GM19467 (cell line): ENCODE measurements around the gene TXNIP.

Source experiments
- ATAC-seq: cut with Tn5 transposase; IDR thresholded peaks from one replicate; pipeline ENCODE4 v1.9.1; 2021; ENCODE audit warnings: mild to moderate bottlenecking, moderate library complexity; ENCODE audit not compliant: unreplicated experiment

Gene TXNIP

DNA sequence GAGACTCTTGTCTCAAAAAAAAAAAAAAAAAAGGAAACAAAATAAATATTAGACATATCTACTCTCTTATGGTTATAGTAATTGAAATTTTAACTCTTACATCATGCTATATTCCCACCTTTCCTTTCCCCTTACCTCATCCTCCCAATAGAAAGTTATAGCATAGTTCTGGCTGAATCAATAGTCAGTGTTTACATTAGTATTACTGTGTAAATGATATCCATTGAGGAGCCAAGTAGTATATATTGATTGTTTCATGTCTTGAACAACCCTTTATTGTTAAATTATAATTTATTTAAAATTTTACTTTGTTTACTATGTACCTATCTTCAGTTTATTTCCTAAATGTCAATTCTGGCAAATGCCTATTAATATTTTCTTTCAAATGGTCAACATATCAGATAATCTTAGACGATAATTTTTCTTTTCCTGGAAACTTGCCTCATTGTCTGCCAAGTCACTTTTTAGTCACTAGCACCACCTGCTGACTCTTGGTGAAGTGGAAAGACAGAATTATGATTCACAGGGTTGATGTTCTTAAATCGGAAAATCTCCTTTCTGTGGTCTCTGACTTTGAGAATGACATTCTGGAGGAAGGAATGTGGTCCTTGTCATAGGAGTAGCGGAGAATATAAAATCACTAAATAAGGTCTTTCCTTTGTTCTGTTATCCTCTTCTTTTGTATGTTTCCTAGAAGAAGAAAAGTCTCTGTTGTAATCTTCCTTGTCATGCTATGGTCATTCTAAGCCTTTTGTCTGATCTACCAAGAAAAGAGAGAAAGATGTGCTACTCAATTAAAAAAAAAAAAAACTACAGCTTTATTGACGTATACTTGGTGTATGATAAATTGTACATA lies 16.6 kb upstream of the TXNIP start:
- no peak for ATAC-seq

DNA sequence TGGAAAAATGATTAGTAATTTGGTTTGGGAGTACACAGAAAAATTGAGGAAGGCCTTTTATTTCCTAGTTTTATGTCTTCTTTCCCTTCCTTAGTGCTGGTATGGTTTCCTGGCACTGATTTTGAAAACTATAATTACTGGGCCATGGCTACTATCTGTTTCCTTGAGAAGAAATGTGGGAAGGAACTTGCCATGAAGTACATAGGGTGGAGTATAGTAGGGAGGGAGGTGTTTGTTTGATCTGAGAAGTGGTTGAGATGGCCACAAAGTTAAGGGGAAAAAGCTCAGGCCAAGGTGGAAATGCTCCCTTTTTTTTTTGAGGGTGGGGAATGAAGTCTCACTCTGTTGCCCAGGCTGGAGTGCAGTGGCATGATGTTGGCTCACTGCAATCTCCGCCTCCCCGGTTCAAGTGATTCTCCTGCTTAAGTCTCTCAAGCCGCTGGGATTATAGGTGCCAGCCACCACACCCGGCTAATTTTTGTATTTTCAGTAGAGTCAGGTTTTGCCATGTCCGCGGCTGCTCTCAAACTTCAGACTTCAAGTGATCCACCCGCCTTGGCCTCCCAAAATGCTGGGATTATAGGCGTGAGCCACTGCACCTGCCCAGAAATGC lies 13.9 kb upstream of the TXNIP start:
- ATAC-seq: no peak

DNA sequence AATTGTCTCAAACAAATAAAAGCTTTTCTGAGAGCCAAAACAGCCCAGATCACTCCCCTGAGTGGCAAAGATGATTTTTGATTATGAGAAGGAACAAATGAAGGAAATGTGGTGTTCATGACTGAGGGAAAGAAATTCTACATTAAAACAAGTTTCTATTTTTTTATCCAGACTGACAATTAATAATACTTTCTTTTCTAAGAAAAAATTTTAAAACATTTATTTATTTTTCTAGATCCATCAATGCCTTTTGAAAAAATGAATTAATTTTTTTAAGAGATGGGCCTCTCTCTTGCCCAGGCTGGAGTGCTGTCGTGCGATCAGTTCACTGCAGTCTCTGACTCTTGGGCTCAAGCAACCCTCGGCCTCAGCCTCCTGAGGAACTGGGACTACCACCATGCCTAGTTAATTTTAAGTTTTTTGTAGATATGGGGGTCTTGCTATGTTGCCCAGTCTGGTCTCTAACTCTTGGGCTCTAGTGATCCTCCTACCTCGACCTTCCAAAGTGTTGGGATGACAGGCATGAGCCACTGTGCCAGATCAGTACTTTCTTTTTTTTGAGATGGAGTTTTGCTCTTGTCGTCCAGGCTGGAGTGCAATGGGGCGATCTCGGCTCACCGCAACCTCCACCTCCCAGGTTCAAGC lies 11.2 kb upstream of the TXNIP start:
- ATAC-seq: no peak

DNA sequence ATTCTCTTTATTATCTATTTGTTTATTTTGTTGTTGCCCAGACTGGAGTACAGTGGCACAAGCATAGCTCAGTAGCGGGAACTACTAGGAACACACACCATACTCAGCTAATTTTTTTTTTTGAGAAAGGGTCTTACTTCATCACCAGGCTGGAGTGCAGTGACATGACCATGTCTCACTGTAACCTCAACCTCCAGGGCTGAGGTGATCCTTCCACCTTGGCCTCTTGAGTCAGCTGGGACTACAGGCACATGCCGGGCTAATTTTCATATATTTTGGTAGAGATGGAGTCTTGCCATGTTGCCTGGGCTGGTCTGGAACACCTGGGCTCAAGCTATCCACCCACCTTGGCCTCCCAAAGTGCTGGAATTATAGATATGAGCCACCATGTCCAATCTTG lies 5.3 kb upstream of the TXNIP start:
- ATAC-seq: no peak

DNA sequence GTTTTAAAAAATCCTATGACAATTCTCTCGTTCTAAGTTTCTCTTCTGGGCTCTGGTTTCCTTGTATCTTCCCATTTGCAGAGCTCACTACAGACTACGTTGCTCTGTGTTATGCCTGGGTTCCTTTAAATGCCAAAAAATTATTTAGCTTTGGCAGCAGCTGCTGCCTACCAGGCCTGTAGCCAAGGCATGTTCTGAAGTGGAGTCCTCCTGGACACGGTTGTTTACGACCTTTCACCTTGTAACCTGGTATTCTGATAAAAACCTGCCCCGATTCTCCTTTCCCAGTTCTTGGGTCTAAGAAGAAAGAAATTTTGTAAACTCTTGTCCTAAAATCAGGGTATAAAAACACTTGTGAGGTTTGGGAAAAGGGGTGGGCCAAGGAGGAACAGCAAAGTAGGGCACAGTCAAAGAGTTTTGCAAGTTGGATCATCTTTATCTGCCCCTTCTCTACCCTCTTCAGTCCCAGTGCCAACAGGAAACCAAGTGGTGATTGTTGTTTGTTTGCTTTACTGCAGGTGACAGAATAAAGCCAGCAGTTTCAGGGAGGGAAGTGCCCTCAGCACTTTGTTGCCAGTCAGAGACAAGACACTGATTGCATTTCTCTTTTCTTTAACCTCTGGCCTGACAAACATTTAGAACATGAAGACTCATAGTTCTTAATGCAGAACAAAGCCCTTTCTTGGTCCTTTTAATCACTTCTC lies 3.1 kb upstream of the TXNIP start:
- no peak for ATAC-seq

DNA sequence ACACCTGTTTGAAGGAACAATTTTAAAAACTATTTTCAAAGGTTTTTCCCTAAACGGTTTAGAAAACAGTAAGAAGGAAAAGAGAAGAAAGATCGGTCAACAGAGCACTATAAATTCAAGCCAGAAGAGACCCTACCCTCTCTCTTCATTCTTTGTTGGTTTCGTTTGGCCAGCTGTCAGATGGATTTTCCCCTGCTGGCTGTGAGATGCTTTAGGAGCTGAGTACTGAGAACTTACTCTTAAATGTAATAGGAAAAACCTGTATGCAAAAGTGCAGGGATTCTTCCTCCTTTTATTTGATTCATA lies 1.3 kb upstream of the TXNIP start:
- ATAC-seq: no peak

DNA sequence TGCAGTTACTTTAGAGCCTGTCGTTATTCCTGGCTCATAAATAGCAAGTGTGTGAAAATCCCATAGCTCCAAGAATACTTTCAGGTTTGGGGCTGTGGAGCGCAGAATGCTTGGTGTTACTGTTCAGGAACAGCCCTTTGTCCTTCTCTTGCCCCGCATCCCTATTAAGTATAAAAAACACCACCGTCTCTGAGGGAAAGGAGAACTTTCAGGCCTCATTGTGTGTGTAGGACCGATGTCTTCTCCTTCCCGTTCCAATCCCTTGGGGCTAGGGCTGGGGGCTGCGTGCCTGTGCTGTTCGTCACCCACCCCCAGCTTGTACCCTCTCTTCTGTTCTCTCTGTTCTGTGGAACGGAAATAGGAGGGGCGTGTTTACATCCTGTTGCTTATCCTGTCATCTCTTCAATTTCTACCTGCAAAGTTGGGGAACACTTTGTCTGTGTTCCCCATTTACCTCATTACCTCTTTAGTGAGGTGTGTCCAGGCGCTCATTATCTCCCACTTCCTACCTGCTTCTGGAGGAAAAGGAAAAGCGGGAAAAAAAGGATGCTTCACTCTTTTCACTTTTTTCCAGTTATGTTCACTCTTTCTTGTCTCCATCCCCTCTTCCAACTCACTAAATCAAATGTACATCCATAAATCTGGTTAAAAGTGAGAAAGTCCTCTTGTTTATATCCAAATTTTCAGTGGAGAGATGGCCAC lies 788 bp upstream of the TXNIP start:
- ATAC-seq: no peak

DNA sequence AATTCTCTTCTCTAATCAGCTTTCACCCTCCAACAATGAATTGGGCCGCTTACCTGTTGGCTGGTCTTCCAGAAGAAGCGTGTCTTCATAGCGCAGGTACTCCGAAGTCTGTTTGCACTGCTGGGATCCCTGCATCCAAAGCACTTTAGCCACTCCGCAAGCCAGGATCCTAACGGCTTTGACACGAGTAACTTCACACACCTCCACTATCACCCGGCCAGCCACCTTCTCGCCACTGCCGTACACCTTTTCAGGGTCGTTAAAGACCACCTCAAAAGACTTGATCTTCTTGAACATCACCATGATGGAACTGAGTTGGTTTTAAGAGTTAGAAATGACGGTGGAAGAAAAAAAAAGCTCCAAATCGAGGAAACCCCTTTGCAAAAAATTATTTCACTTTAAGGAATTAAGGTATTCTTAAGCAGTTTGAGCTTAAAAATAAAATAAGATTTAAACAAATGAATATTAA lies 381 bp downstream of the TXNIP start:
- no peak for ATAC-seq

DNA sequence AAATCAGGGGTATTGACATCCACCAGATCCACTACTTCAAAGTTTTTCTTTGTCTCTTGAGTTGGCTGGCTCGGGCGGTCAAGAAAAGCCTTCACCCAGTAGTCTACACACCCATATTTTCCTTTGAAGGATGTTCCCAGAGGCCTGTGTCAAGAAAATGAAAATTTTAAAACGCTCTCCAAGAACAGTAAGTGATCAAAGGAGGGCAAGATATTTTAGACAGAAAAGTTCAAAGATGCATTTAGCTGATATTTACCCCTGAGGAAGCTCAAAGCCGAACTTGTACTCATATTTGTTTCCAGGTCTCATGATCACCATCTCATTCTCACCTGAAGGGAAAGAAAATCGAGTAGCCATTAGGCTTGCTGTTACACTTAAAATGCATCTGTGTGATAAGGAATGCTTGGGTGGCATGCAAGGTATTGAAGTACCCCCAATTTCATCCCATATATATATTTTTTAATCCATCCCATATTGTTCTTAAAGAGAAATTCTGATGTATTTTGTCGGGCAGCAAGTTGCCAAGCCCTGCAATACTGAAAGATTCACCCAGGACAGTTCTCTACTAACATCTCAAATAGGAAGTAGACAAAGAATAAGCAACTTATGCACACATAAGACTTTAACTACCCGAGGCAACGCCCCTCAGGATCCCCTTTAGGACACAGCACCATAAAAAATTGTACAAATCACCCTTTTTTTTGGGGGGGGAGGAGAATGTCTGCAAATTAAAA lies 1.1 kb downstream of the TXNIP start:
- ATAC-seq: no peak

DNA sequence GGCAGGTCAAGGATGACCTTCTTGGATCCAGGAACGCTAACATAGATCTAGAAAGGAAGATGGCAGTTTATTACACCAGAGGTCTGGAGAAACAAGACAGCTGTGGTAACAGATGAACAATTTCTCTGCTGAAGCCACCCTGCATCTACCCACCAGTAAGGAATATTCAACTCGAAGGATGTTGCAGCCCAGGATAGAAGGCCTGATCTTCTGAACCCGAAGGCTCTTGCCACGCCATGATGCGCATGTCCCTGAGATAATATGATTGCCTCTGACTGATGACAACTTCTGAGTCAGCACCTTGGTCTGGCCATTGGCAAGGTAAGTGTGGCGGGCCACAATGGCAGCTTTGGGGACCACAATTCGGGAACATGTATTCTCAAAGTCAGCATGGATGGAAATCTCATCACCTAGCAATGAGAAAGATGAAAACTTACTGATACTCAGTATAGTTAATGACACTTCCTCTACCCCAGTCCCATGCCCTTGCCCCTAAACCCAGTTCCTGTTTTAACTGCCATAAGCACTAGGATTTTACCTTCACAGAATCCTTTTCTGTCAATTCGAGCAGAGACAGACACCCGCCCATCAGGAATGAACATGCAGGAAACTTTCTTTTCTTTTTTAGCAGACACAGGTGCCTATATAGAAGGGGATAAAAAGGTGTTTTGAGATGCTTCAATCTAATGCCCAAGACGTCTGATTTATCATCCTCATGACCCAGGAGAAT lies 1.8 kb downstream of the TXNIP start:
- no peak for ATAC-seq

DNA sequence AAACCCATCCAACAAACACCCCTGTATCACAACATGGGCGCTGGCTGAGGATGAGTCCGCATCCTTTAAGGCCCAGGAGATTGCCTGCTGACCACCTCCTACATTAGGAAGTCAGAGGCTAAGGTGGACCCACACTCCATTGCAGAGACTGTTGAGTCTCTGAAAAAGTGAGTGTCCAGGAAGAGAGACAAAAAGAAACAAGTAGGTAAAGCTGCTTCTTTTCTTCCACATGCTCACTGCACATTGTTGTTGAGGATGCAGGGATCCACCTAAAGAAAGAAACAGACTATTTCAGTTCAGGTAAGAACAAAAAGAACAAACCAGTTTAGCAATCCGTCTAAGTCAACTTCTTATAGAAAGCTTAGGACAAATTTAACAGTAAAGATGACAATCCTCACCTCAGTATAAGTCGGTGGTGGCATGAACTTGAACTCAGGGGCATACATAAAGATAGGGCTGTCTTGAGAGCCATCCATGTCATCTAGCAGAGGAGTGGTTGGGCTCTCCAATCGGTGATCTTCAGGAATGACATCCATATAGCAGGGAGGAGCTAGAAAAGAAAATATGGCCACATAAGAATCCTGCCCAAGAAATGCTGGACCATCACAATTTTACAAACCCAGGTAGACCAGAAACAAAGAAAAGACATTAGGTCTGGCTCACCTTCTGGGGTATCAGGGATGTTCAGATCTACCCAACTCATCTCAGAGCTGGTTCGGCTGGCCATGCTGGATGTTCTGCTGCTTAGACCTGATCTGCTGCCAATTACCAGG lies 2.6 kb downstream of the TXNIP start:
- ATAC-seq: no peak

DNA sequence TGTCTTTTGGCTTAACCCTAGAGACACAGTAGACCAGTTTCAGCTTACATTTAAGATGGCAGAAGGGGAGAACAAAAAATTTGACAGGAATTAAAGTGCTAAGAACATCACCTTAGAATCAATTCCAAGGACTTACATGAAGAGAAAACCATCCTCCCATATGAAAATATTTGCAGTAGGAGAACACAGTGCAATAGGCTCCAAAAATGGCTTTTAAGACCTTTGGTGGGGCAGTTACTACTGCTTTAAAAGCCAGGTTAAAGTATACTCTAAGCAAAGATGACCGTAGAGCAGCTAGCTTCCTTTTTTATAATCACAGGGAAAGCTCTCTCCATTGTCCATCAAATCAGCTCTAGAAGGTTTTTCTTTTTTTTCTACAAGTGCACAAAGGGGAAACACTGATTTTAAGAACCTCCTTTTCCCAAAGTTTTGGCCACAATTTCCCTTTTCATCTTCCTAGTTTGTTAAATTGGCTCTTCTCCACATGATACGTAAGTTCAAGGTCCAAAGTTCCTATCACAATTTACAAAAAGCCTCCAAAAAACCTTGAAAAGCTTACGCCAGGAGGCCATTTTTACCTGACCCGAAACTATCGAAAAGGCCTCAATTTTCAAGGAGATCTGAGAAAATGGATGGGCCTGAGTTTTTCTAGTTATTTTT lies 3.3 kb downstream of the TXNIP start:
- ATAC-seq: no peak

DNA sequence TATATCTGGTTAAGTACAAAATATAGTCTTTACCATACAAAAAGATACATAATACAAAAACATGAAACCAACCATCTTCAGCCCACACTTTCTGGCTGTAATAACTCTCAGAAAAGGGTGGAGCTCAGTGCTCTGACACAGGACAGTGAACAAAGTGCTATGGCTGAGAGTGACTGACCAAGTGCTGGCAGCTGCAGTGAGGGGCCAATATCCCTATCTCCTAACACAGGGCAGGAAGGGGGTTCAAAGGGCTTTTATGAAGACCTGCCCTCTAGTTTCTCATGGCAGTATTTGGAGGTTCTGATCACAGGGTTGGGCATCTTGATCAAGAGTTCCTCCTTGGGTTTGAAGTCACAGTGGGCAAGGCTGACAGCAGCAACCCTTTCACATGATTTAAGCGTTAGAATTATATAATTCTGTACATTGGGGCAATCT lies 3.9 kb downstream of the TXNIP start:
- no peak for ATAC-seq

DNA sequence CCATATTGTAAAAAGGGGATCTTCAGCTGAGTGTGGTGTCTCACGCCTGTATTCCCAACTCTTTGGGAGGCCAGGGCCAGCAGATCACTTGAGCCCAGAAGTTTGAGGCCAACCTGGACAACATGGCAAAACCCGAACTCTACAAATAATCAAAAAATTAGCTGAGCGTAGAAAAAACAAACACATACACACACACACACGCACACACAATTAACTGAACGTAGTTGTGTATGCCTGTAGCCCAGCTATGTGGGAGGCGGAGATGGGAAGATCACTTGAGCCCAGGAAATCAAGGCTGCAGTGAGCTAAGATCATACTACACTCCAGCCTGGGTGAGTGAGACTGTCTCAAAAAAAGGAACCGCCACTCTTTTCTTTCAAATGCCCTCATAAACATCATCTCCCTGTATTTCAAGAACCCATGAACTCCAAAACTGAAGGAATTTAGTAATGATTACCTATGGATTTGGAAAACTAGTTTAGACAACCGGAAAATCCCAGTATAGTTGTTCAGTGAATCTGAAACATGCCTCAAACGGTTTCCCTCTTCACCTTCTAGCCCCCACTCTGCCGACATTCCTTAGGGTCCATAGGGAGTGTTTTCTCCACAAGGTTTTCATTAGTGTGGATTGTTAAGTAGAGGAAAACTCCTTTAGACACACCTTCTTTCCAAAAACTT lies 4.5 kb downstream of the TXNIP start:
- ATAC-seq: no peak

DNA sequence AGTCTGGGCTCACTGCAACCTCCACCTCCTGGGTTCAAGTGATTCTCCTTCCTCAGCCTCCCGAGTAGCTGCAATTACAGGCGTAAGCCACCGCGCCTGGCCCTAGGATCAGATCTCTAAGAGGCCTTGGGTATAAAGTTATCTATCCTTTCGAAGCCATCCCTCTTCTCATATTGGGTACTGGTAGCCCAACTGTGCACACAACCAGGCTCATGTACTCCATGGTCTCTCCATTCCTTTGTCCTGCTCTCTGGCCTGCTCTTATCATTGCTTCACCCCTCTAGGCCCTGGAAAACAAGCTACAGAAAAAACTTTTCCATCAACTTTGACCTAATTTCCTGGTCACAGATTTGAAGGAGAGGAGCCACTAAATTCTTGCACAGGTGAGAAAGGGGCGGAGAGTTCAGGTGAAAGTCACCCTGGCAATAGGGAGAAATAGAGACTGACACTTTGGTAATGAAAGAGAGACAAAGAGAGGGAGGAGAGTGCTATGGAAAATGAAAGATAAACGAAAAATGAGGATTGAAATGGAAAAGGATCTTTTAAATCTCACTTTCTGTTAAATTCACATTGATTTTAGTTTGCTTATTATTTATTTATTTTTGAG lies 6.0 kb downstream of the TXNIP start:
- no peak for ATAC-seq

DNA sequence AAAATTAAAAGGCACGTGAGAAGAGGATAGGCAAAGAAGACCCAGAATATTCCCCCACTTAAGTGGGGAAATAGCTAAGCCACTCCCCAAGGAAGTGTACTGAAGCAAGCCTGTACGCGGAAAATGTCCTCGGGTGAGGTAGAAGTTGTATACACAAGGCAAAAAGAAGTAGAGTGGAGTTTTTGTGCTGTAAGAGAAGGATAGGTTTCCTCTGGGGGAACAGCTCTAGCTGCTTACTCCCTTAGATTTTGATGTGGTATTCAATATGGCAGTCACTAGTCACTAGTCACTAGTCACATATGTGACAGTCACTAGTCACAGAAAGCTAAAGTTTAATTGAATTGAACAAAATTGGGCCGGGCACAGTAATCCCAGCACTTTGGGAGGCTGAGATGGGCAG lies 7.6 kb downstream of the TXNIP start:
- ATAC-seq: no peak

DNA sequence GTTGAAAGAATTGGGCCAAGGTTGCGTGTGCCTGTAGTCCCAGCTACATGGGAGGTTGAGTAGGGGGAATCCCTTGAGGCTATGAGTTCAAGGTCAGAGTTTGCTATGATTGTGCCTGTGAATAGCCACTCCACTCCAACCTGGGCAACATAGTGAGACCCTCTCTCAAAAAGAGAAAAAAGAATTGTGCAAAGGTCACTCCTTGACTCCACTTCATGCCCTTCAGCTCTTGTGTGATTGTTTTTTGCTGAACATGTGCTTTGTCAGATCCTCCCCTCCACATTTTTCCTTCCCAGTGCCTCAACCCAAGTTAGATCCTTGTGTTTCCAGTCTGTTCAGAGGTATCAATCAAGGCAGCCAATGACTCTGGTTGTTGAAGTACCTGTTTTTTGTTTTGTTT lies 8.5 kb downstream of the TXNIP start:
- ATAC-seq: no peak
